Fibroblast of villous mesenchyme (primary cell): Measurements from ENCODE around the gene ERMP1. TPM values are rescaled to one million over a fixed set of nuclear protein-coding genes. Genes with fewer than 3 reads are reported as not detected.

Experiments
- DNase-seq: peaks from one replicate; pipeline ENCODE4 v3.0.0-alpha.2; 2010; ENCODE audit warnings: low read depth
- H3K4me3 ChIP-seq: 2 replicates; pipeline ENCODE4 v1.5.1; 2011; ENCODE audit warnings: low read depth, mild to moderate bottlenecking, low read length
- total RNA-seq: library from RNA; depleted of rRNA; stranded (reverse); fragments of >200 nt; gene quantifications from 2 replicates; pipeline ENCODE4 v1.2.3, GENCODE V29; 2012
- TF ChIP-seq, protein P1 (sequence below): IDR thresholded peaks from 2 replicates; pipeline ENCODE4 v1.5.1; 2012; ENCODE audit warnings: low read depth, mild to moderate bottlenecking, low read length; ENCODE audit not compliant: insufficient read depth

The ERMP1 gene
- total RNA-seq, 1 donor: 58.3 TPM

GRCh38 chr9:5866685-5867084 lies 33.8 kb upstream of the ERMP1 start:
- no peak overlapping the region for H3K4me3 ChIP-seq
- DNase-seq: no peak
- TF ChIP-seq, protein P1, sequence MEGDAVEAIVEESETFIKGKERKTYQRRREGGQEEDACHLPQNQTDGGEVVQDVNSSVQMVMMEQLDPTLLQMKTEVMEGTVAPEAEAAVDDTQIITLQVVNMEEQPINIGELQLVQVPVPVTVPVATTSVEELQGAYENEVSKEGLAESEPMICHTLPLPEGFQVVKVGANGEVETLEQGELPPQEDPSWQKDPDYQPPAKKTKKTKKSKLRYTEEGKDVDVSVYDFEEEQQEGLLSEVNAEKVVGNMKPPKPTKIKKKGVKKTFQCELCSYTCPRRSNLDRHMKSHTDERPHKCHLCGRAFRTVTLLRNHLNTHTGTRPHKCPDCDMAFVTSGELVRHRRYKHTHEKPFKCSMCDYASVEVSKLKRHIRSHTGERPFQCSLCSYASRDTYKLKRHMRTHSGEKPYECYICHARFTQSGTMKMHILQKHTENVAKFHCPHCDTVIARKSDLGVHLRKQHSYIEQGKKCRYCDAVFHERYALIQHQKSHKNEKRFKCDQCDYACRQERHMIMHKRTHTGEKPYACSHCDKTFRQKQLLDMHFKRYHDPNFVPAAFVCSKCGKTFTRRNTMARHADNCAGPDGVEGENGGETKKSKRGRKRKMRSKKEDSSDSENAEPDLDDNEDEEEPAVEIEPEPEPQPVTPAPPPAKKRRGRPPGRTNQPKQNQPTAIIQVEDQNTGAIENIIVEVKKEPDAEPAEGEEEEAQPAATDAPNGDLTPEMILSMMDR: no peak

DNA sequence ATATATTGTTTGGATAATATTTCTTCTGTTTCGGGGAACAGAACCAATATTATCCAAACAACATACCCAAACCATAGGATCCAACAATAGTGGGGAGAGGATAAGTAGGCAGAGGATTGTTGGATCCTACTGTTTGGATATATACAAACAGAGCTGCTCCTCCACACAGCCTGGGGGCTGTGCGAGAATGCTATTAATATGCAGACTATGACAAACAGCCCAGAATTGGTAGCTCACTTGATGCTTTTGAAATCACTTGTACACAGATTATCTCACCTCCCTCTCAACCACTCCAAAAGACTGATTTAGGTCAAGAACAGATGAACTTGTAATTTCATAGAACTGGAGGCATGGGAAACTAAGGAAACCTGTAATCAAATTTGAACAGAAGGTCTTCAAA lies 33.4 kb upstream of the ERMP1 start:
- TF ChIP-seq, protein P1: no peak
- H3K4me3 ChIP-seq: no peak overlapping the region
- DNase-seq: no peak

DNA sequence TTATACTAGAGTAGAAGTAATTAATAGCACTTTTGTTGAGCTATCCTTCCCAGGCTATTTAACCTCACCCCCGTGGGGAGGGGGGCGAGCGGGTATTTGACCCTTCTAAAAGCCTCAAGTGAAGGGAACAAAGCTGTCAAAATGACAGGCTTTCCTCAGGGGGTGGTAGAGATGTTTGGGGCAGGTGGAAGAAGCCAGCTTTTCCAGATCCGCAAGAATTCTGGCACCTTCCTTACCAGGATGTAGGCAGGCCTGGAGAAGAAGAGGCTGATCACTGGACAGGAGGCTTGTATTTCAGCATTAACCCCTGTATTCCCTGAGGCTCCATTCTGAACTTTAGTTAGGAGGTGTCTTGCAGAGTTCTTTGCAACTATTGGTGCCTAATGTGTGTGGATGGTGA lies 31.5 kb upstream of the ERMP1 start:
- DNase-seq: no peak
- TF ChIP-seq, protein P1: no peak
- H3K4me3 ChIP-seq: no peak overlapping the region

GRCh38 chr9:5863092-5863746 lies 30.3 kb upstream of the ERMP1 start:
- no peak overlapping the region for H3K4me3 ChIP-seq
- DNase-seq: no peak
- TF ChIP-seq, protein P1: no peak

- no peak for DNase-seq
- H3K4me3 ChIP-seq: no peak overlapping the region
- TF ChIP-seq, protein P1: no peak
Observed at GRCh38 chr9:5858833-5859232, 25.9 kb upstream of the ERMP1 start.

DNA sequence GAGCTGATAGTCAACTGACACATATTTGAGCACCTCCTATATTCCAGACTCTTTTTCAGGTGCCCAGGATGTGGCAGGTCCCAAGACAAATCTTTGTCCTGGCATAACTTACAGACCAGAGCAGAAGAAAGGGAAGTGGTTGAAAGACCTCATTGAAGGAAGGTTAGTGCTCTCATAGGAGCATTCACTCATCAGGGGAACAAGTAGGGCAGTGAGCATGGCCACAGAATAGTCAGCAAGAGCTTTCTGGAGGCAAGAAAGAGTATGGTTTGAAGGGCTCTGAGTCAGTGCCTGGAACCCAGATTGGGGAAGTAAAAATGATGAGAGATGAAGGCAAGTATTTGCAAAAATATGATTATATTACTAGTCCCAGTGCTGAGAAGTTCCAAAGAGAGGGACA lies 25.0 kb upstream of the ERMP1 start:
- no peak for DNase-seq
- TF ChIP-seq, protein P1: no peak
- H3K4me3 ChIP-seq: no peak overlapping the region

DNA sequence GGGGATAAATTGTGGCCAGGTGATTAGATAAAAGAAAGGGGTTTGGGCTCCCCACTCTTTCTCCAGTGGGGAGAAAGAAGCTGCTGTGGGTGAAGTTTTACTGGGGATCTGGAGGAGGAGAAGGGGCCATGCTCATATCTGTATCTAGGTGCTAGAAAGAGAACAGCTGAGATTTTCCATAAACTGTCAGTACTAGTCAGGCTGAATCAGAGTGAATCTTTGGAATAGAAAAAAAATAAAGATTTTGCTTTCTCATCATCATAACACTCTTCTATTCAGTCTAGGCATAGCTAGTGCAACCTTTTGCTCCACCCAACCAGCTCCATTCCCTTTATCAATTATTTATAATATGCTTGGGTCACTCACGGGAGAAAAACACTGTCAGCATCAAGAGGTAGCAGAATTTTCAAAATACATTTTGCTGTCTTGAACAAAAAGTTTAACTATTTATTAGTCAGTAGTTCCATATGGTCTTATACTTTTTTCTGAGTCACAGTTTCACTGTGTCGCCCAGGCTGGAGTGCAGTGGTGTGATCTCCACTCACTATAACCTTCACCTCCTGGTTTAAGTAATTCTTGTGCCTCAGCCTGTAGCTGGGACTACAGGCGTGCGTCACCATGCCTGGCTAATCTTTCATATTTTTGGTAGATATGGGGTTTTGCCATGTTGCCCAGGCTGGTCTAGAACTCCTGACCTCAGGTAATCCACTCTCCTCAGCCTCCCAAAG lies 21.3 kb upstream of the ERMP1 start:
- no peak for DNase-seq
- H3K4me3 ChIP-seq: no peak overlapping the region
- TF ChIP-seq, protein P1: no peak
